HG03520 (cell line): ENCODE data around the gene ZNF407.

ENCODE experiments used
- ATAC-seq: cut with Tn5 transposase; IDR thresholded peaks from one replicate; pipeline ENCODE4 v1.9.1; 2021; ENCODE audit warnings: mild to moderate bottlenecking, moderate library complexity; ENCODE audit not compliant: unreplicated experiment

ZNF407 gene

DNA sequence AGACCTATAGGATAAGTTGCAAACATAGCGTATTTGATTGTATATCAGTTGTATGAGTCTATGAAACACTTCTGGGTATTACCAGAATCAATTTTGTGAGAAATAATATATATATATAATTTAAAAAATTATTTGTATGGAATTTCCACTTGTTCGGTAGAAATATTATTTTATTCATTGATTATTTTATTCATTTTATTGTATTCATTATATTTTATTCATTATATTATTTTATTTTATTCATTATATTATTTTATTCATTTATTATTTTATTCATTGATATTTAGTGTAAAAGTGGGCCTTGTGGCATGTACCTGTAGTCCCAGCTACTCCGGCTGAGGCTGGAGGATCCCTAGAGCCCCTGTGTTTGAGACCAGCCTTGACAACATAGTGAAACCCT is 268.9 kb downstream of the ZNF407 start:
- ATAC-seq: no peak

DNA sequence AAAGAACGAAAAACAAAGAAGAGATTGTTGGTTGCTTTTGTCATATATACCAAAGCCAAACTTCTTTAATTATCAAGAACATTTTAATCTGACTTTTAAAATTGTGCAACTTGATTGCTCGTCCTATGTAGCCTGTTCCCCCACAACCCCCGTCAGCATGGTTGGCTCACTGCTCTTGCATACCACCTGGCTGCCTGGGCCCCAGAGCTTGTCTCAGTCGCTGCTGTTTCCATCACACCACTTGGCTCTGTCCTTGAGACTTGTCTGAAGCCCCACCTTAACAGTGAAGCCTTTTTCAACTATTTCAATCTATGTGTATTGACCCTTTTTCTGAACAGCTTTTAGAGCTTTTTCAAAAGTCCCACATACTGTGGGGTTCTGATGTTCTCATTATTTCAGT is 270.8 kb downstream of the ZNF407 start:
- no peak for ATAC-seq

DNA sequence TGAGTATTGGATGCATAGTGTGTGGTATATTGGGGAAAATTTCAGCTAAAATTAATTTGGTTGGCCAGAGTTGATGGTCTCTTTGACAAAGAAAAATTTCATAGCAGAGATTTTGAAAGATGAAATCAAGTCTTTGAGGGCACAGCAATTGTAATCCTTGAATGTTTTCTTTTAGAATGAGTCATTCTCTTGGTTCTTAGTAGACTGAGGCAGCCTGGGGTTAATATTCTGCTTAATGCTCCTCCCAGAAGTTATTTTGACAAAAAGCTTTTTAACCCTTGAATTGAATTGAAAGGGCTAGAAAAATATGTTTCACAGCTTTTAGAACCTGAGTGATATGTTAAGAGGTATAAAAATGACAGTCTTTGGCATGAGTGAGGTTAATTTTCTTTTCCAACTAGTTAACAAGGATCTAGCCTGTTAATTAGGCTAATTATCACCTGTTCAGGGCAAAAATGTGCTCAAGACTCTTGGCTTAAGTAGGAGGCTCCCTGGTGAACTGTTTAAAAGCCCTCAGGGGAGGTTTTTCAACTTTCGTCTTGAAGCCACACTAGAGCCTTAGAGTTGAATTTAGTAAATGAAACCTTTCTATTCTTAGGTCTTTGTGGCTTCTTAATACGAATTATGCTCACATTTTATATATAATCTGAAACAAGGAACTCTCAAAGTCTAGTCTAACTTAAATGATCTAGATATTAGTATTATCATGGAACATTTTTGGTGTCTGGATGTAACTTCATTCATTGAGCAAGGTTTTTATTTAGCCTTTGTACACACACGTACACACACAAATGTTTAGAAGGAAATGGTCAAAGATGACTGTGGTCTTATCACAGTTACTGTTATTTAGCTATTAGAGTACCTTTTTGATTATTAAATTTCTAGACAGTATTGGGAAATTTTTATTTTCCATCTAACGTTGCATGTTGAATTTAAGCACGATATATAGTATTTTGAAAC is 272.5 kb downstream of the ZNF407 start:
- peak; percentile 87 for ATAC-seq

DNA sequence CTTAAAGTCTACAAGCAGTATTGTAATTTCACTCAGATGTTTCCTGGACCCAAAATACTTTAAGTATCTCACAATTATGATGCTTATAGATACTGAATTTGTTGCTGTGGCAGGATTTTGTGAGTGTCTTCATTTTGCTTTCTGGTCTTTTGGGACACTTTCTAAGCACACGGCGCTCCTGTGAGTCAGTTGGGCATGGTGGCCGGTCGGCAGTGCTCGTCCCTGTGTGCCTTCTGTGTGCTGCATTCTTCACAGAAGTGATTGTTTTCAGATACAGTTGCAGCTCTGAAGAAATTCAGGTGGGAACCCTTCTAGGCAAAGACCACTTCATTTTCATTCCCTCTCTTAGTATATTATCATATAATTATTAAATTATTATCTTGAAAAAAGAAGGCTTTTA is 273.3 kb downstream of the ZNF407 start:
- peak; percentile 7 for ATAC-seq

DNA sequence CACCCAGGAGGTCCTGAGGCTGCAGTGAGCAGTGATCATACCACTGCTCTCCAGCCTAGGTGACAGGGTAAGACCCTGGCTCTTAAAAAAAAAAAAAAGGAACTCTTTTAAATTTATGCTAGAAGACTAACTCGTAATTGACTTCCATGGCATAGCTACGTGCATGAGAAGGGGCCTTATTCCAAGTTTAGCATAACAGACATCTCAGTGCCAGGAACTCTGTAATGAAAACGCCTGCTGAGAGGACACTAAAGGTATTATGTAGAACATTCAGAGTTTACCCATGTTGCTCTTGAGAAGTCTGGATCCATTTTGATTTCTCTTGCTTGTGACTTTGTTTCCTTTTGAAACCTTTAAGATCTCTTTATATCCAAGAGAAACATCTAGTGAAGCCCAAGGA is 276.0 kb downstream of the ZNF407 start:
- ATAC-seq: no peak

DNA sequence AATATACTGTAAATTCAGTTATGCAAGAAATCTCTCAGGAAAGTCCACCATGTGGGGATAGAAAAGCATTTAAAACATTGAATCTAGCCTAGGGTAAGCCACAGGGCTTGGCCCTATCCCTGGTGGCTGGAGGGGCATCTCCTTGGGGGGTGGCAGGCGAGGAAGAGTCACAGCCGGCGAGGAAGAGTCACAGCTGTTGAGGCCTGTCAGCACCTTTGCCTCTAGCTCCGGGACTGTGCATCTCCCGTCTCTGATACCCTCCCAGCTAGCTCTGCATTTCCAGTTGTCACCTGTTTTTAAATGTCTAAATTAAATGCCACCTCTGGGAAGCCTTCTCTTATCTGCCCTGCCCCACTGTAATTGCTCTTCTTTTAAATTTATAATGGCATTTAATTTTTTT is 276.7 kb downstream of the ZNF407 start:
- ATAC-seq: no peak

DNA sequence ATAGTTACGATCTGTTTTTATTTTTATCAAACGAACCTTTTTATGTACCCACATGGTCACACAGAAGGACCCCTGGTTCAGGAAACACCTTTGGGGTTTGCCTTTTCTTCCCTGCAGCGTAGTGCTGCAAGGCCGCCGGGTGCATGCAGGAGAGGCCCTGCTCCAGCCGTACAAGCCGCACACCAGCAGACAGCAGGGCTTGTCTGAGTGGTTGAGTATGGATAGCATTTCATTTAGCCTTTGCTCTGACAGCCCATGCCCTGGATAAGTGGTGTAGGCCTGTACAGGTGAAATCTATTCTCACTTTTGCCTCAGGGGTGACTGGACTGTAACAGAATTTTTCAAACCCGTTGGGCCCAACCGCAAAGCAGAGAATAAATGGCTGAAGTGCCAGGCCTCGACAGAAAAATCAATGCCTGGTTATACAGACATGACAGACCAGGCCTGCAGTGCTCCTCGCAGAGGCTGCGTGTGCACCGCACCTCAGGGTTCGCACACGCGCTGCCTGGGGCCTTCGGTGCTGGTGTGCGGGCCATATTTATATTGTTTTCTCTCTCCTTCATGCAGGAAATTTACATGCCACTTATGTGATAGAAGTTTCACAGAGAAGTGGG is 279.1 kb downstream of the ZNF407 start:
- ATAC-seq: no peak

DNA sequence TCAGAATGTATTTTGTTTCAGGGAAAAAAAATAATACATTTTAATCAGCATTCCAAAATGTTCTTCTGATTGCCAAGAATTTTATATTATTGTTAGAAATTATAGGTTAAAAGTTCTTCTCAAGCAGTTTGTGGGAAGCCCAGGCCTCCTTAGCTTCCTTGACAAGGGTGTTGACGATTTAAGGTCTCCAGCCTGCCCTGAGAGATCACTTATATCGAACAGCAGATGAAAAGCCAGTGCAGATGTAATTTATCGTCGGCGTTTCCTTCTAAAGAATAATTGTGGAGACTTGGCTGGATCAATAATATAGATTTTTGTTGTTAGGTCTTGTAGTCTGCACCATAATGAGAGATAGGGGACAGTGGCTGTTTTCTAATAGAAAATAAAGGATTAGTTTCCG is 280.6 kb downstream of the ZNF407 start:
- ATAC-seq: no peak

DNA sequence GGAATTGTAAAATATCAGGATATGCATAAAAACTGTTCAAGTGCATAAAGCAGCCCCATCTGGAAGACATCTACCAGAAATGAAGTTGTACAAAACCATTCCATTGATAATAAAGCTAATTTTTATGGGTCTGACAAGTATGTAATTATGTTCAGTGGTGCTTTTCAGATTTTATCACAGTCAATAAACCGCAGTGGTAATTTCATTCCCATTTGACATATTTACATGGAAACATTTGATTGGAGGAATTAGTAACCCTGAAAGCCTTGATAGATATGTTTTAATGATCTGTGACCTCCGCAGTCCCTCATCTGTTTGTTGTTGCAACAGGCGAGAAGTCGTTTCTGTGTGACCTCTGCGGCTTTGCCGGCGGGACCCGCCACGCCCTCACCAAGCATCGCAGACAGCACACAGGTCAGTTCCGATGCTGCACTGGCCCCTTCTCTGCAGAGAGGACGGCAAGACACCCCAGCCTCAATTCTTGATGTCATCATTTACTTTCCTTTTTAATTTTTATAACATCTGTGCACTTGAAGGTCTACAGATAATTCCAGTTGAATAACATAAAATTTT is 283.1 kb downstream of the ZNF407 start:
- ATAC-seq: no peak

DNA sequence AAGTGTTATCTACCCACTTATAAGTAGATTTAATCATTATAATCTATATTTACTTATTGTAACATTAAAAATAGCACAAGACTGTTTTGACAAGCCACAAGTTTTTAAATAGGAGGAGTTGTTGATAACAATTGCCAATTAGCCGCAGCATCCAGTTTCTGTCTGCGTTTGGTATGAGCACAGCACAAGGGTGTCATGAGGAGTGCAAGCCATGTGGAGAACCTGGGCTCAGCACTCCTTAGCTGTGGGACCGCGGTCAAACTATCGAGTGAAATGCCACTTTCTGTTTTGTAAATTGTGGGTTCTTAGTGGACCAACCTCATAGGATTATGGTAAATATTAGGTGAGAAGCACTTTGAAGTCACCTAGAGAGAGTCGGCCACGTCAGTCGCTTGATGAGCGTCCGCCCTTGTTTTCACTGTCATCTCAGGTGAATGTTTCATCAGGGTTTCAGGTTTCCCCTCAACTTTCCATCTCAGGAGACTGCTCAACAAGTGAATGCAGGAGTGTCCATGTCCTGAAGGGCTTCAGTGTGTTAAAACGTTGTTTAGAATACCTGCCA is 294.5 kb downstream of the ZNF407 start:
- ATAC-seq: no peak

DNA sequence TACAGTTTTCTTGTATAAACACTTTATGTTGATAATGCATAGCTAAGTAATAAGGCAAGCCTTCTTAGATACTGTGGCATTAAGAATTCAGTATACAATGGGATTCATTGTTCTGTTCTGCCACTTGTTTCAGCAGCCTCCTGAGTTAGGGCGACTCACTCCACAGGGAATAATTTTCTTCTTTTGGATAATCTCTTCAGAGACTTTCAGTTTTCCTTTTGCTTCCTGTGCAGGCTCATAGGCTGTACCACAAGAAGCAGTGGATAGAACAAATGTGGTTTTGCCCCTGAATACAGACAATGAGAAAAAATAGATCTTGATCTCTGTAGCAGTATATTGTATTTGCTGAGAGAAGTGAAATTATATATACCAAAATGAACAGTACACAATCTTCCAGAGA is 298.0 kb downstream of the ZNF407 start:
- no peak for ATAC-seq

DNA sequence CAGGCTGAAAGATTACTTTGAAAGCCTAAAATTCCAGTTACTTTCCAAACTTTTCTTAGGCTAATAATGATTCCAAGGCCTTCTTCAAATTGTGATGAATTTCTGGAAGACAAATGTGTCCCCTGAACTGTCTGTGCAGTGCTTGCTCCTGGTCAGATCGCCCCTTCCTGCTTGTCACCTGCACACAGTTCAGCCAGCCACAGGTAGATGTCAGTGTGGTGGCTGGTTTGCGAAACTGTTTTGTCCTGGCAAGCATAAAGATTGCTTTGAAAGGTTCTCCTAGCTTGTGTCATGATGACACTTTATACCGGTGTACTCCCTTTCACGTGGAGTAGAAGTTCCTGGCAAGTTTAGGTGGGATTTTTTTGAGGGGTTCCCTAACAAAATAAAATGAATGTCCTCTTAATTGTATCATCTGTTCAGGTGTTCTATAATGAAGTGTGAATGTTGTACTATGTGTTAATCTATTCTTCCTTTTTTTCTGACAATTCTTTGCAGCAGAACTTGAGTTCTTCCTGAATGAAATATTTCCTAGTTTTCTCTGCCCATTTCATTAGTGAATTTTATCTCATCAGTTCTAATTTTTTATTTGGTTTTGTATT is 298.8 kb downstream of the ZNF407 start:
- ATAC-seq: peak; percentile 79

DNA sequence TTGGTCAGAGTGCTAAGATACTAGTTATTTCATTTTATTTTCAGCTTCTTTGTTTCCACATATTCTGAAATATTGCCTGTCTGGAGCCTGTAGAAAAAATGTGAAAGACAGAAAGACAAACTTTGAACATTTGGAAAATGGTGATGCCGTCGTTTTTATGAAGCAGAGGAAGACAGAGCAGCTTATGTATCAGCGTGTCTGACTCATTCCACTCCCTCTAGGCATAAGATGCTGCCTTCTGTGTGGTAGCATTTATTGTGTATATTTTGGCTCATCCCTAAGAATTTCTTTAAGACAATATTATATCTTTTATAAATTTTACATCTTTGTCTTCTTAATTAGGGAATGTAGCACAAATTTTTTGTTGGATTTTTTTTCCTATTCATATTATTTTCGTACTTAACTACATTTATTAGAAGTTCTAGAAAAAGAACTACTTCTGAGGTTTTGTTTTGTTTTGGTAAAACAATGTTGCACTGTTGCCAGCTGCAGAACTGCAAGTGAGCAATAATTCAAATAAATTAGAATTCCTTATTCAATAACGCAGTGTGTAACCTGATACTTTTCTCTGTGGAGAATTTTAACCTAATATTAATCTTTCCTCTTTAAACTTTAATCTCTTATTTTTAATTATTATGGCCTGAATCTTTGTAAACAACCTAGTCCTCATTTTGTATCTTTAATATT is 300.4 kb downstream of the ZNF407 start:
- ATAC-seq: no peak

DNA sequence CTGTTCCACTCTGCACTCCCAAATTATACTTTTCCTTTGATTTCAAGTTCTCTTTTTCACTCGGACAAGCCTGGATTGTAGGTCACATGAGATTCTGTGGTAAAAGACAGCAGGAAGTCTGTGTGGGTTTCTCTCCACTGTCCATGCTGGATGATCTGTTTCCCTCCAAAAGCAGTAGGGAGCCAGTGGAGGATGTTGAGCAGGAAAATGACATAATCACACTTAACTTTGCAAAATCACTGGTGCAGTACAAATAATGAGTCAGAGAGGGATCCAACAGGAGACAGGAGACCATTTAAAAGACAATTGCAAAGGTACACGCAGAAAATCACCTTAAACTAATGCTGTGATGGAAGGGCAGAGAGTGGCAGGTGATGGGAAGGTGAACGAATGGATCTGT is 301.3 kb downstream of the ZNF407 start:
- ATAC-seq: no peak

DNA sequence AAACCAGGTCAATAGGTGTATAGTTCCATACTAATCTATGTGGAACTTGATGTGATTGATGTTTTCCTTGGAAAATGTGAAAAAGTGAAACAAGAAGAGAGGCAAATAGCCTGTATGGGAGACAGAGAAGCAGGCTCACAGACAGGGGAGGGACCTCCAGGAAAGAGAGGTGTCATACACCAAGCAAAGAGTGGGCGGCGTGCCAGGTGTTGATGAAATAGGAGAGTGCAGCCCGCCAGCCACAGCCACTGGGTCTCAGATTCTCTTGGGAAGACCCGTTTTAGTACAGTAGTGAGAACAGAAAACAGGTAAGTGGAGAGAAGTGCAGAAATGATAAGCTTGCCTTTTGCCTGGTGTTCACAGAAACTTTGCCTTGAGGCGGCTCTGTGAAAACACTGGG is 301.9 kb downstream of the ZNF407 start:
- ATAC-seq: no peak

DNA sequence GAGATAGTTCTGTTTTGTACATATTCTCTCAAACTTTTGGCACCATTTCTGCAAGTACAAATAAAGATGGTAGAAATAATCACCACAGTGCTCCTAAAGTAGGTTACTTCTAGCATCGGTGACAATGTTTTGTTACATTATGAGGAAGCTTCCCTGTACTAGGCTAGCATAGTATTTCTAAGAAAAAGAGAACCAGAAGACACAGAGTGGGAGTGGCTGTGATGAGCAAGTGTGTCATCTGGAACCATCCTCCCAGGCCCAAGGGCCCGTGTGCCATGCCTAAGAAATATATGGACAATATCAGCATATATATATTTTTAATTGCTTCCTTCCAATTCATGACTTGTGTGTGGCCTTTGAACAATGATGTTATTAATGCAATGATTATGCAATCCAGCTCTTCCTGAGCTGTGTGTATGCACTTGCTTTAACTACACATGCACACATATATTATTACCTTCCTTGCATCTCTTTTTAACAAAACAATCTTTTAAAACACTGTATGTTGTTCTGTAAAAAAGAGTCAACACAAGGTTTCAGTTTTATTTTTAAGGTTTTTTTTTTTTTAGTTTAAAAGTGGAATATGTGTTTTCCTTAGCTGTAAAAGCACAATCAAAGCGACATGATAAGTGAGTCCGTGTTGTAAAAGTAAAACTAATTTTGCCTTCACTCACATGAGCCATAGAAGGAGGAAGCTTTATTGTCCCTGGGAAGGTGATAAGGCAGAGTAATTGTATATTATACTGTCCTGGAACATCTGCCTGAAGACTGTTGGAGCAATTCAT is 303.9 kb downstream of the ZNF407 start:
- ATAC-seq: no peak

DNA sequence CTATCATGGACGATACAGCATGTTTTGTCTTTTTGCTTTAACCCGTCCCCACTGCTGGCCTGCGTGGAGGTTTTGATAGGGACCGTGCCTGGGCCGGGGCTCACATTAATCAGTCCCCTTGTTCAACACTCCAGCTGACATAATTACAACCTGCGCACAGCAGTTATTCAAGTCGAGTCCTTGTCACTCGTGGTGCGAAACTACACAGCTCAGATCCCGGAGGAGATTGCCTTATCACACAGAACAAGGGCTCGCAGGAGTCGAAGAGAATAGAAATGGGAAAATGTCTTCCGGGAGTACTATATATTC is 304.4 kb downstream of the ZNF407 start:
- no peak for ATAC-seq

DNA sequence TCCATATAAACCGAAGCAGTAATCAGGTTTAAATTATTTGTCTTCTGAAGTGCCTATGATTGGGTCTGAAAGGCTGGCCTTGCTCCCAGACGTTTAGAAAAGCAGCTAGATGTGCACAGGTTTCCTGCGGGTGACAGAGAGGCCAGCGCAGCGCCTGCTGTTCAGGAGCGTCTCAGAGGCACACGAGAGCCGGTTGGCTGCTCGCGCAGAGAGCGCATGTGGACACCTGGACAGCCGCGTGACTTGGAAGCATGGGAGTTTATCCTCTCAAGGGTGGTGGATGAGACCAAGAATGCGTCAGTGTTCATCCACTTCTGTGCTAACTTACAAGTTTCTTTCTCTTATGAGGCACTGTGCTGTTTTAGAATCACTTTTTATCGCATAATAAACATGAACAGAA is 307.6 kb downstream of the ZNF407 start:
- ATAC-seq: no peak

DNA sequence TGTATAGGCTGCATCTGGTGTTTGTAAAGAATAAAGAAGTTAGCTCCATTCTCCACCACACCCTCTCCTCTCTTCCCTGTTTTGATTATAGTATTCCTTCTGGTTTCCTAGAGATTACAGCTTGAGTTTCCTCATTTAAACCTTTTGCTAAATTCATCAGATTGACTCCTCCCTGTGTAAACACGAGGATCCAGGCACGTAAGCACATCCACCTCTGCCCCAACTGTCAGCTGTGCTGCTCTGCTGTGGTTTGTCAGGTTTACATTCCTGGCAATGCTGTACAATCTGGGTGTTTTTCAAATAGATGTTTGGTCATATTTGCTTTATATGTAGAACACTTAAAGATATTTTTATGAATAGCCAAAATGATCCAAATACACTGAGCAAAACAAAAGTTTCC is 308.5 kb downstream of the ZNF407 start:
- ATAC-seq: no peak

DNA sequence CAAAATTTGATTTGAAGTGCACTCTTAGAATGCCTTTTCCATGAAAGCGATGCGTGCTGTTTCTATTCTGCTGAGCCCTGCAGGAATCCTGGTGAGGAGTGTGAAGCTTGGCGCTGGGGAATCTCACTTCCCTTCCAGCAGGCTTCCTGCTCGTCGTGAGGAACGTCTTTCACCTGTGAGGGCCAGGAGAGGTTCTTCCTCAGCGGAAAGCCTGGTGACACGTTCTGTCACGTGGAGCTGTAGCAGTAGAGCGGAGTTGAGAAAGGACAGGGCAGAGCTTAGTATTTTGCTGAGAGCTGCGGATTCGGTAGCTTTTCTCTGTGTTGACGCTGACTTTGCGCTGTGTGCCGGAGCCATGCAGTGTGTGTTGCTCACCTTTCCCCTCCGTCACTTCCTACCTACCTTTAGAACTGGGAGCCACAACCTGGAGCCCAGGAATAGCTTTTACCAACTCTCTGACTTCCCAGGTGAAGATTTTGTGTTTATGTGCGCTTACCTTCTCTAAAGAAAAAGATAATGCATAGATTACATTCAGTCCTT is 316.5 kb downstream of the ZNF407 start:
- no peak for ATAC-seq
